HCT116 (cell line): Measurements from ENCODE around the gene GNAI2. TPM values are rescaled to one million over a fixed set of nuclear protein-coding genes. Genes with fewer than 3 reads are reported as not detected.

Experiments used
- ATAC-seq: fragments of 200-7000 bp; cut with Tn5 transposase; 2 replicates; pipeline ENCODE4 v1.9.1; 2020; ENCODE audit warnings: mild to moderate bottlenecking, moderate library complexity
- BruUV-seq: library from RNA; stranded (reverse); fragments of 400-500 nt; replicated peaks from 2 replicates; lab custom pipeline; 2021; lab: Mats Ljungman, UMichigan
- CTCF ChIA-PET: fragments of 300-600 bp; sonication (Branson Sonifier 250); formaldehyde crosslinking; loops from one replicate; lab custom pipeline; 2021; ENCODE audit warnings: antibody characterized with exemption; lab: Charles Lee
- POLR2A ChIA-PET: fragments of 300-600, 350-600 bp; sonication (Branson Sonifier 250); formaldehyde crosslinking; loops from one replicate; lab custom pipeline; 2021; ENCODE audit warnings: antibody characterized with exemption; lab: Charles Lee
- RAD21 ChIA-PET, 2 experiments: fragments of 300-600 bp; sonication (Branson Sonifier 250); formaldehyde crosslinking; loops; one replicate each; lab custom pipeline; 2023; ENCODE audit warnings: low total read pairs in 2 of 2; ENCODE audit not compliant: uncharacterized antibody in 2 of 2, unreplicated experiment in 2 of 2, low non-redundant PET in 1 of 2; lab: Charles Lee
- DNase-seq: peaks from one replicate; pipeline ENCODE4 v3.0.0-alpha.2; 2010; ENCODE audit warnings: low read depth, low spot score
- H2AFZ ChIP-seq: fragments of 200-600 bp; shearing (Covaris generic), sonication (generic); 2 replicates; pipeline ENCODE4 v1.6.1; 2017; ENCODE audit warnings: low read depth, mixed run types, mixed read lengths, antibody characterized with exemption, low read length; ENCODE audit not compliant: poor library complexity, severe bottlenecking
- H3K27ac ChIP-seq: 2 replicates; pipeline ENCODE4 v1.5.1; 2012; ENCODE audit warnings: low read depth, low read length
- H3K27me3 ChIP-seq: fragments of 200-600 bp; sonication (generic); 2 replicates; pipeline ENCODE4 v1.6.1; 2016; ENCODE audit warnings: mixed run types, low read length, mixed read lengths; ENCODE audit not compliant: insufficient read depth
- H3K36me3 ChIP-seq, 2 experiments: fragments of 200-500 bp in 1 of 2; fragments of 200-600 bp in 1 of 2; sonication (Bioruptor generic) in 1 of 2; sonication (generic) in 1 of 2; 2 replicates each; pipeline versions ENCODE4 v1.5.1 to v1.6.1; 2014 to 2016; ENCODE audit warnings: low read length in 2 of 2, inconsistent platforms in 1 of 2, mixed read lengths in 1 of 2, mixed run types in 1 of 2; ENCODE audit not compliant: insufficient read depth in 2 of 2, control insufficient read depth in 1 of 2
- H3K4me1 ChIP-seq, 2 experiments: fragments of 200-600 bp in 1 of 2; sonication (generic) in 1 of 2; 2 replicates each; pipeline versions ENCODE4 v1.5.1 to v1.6.1; 2012 to 2017; ENCODE audit warnings: low read length in 2 of 2, inconsistent platforms in 1 of 2, mild to moderate bottlenecking in 1 of 2, mixed read lengths in 1 of 2, mixed run types in 1 of 2, moderate library complexity in 1 of 2; ENCODE audit not compliant: insufficient read depth in 2 of 2, control insufficient read depth in 1 of 2
- H3K4me2 ChIP-seq: fragments of 200-600 bp; sonication (generic); 2 replicates; pipeline ENCODE4 v1.6.1; 2017; ENCODE audit warnings: mixed run types, low read length, mixed read lengths
- H3K4me3 ChIP-seq, 2 experiments: fragments of 200-600 bp in 1 of 2; sonication (generic) in 1 of 2; replicated peaks in 1 of 2; 2 replicates each; pipeline ENCODE4 v1.5.1; 2011 to 2016; ENCODE audit warnings: low read length in 2 of 2, control low read depth in 1 of 2, low read depth in 1 of 2, mild to moderate bottlenecking in 1 of 2, mixed read lengths in 1 of 2, mixed run types in 1 of 2
- H3K79me2 ChIP-seq: fragments of 200-600 bp; sonication (generic); 2 replicates; pipeline ENCODE4 v1.6.1; 2017; ENCODE audit warnings: mild to moderate bottlenecking, mixed run types, low read length, moderate library complexity, mixed read lengths; ENCODE audit not compliant: insufficient read depth
- H3K9ac ChIP-seq: fragments of 200-600 bp; sonication (generic); 2 replicates; pipeline ENCODE4 v1.6.1; 2016; ENCODE audit warnings: low read length, mixed read lengths
- H3K9me2 ChIP-seq: fragments of 200-600 bp; sonication (generic), shearing (Covaris generic); 2 replicates; pipeline ENCODE4 v1.6.1; 2017; ENCODE audit warnings: mixed run types, mild to moderate bottlenecking, moderate library complexity; ENCODE audit not compliant: insufficient read depth
- H3K9me3 ChIP-seq, 2 experiments: fragments of 200-500 bp in 1 of 2; fragments of 200-600 bp in 1 of 2; sonication (Bioruptor generic) in 1 of 2; sonication (generic) in 1 of 2; 2 replicates each; pipeline ENCODE4 v1.6.1; 2014 to 2017; ENCODE audit warnings: low read length in 2 of 2, mixed read lengths in 2 of 2, inconsistent platforms in 1 of 2, low read depth in 1 of 2, mild to moderate bottlenecking in 1 of 2, mixed run types in 1 of 2, moderate library complexity in 1 of 2; ENCODE audit not compliant: control insufficient read depth in 1 of 2, insufficient read depth in 1 of 2
- H4K20me1 ChIP-seq: fragments of 200-600 bp; sonication (generic), shearing (Covaris generic); 2 replicates; pipeline ENCODE4 v1.6.1; 2017; ENCODE audit warnings: mixed run types, mild to moderate bottlenecking, moderate library complexity; ENCODE audit not compliant: insufficient read depth
- EGR1 ChIP-seq: IDR thresholded peaks from 2 replicates; pipeline ENCODE4 v1.6.1; 2012; ENCODE audit warnings: low read depth
- FOSL1 ChIP-seq: IDR thresholded peaks from 2 replicates; pipeline ENCODE4 v1.6.1; 2012; ENCODE audit warnings: low read depth
- JUND ChIP-seq: IDR thresholded peaks from 2 replicates; pipeline ENCODE4 v1.6.1; 2012
- MAX ChIP-seq: IDR thresholded peaks from 2 replicates; pipeline ENCODE4 v1.6.1; 2012
- POLR2AphosphoS5 ChIP-seq: IDR thresholded peaks from 2 replicates; pipeline ENCODE4 v1.6.1; 2011; ENCODE audit warnings: mild to moderate bottlenecking, low read depth, low read length, moderate library complexity
- REST ChIP-seq: IDR thresholded peaks from 2 replicates; pipeline ENCODE4 v1.6.1; 2012; ENCODE audit warnings: low read depth
- SIN3A ChIP-seq: IDR thresholded peaks from 2 replicates; pipeline ENCODE4 v1.6.1; 2012; ENCODE audit warnings: low read depth
- SP1 ChIP-seq: IDR thresholded peaks from 2 replicates; pipeline ENCODE4 v1.6.1; 2012; ENCODE audit warnings: low read depth
- ZBTB33 ChIP-seq: IDR thresholded peaks from 2 replicates; pipeline ENCODE4 v1.6.1; 2011; ENCODE audit warnings: mild to moderate bottlenecking, low read length, moderate library complexity; ENCODE audit not compliant: insufficient replicate concordance; ENCODE audit errors: extremely low read depth
- ZFX ChIP-seq: fragments of 450-650 bp; IDR thresholded peaks from 2 replicates; pipeline ENCODE4 v1.6.1; 2017
- intact Hi-C: fragments of 100-400 bp; cut with micrococcal nuclease; formaldehyde crosslinking; loops from 2 replicates; pipeline ENCODE4 v1.10.0; 2022
- total RNA-seq: library from RNA; stranded (reverse); gene quantifications from one replicate; pipeline ENCODE4 v1.2.1, GENCODE V29; 2021; ENCODE audit not compliant: unreplicated experiment

GNAI2 gene
- total RNA-seq, 1 experiment from 2014 or later = 170 TPM

GRCh38 chr3:50246517-50246954 is 10.5 kb downstream of the GNAI2 start:
- Histone ChIP-seq H3K36me3 (peaks cover 0 to 3% of the 10 kb centered on the region in 2 experiments; a peak in 1 of 4 replicates), H3K4me1 (peaks cover 38 to 81% of the 10 kb centered on the region in 2 experiments), H2AFZ (no peak overlapping the region), H3K79me2 (peaks cover 94% of the 10 kb centered on the region), H3K27me3 (no peaks in the 10 kb centered on the region), H3K4me2 (peak overlapping the region; percentile 93), H3K9ac (peak overlapping the region; percentile 77), H3K4me3 (peak overlapping the region; percentile 50 to 59), H3K27ac (peak overlapping the region; percentile 86), H4K20me1 (no peaks in the 10 kb centered on the region), H3K9me2 (no peaks in the 10 kb centered on the region), H3K9me3 (no peaks in the 10 kb centered on the region)
- ChIA-PET CTCF (interaction anchor here (0.5 to 4.7 kb wide), 26 partner anchors 8 to 1810 kb away, joined by 3 to 46 read pairs (median 5); partner anchors contain the start of genes GNAI2, GNAT1, HYAL3 and IFRD2), RAD21 (interaction anchor here (0.7 to 1.5 kb wide), 7 partner anchors 11 to 52 kb away, joined by 3 to 11 read pairs (median 7); partner anchors contain the start of genes GNAI2 (in 1 of the 2) and LSMEM2 (in 1 of the 2)), POLR2A (interaction anchor here (0.5 to 2.7 kb wide), 10 partner anchors 10 to 52 kb away, joined by 3 to 34 read pairs (median 5); partner anchors contain the start of gene GNAI2)
- intact Hi-C loops = loop anchor here (1.0 kb wide), 1 partner anchor 19 kb away; no protein-coding TSS in a partner anchor
- DNase-seq (peak; percentile 81), ATAC-seq (peak; percentile 80)
- BruUV-seq = TSS peak; percentile 79
- no peak for TF ChIP-seq MAX
- TF ChIP-seq POLR2AphosphoS5 = peak; percentile 75
- TF ChIP-seq ZFX = peak; percentile 57; the same call in 1 of the 2 replicates

- Histone ChIP-seq H3K27ac (peak overlapping the region; percentile 86), H3K4me1 (peaks cover 38 to 95% of the 10 kb centered on the region in 2 experiments), H3K4me3 (peak overlapping the region in 1 of 2 experiments; percentile 42; a peak in 3 of 4 replicates)
- TF ChIP-seq FOSL1 (no peak), REST (no peak), SP1 (no peak), POLR2AphosphoS5 (no peak; the same call in 1 of the 2 replicates), ZBTB33 (no peak), EGR1 (no peak), JUND (no peak), SIN3A (no peak)
These were observed 12.4 kb downstream of the GNAI2 start for GRCh38 chr3:50248387-50248786.

More at GRCh38 chr3:50248387-50248786, 12.4 kb downstream of the GNAI2 start:
- no TSS peak for BruUV-seq
- no peak for ATAC-seq
- no peaks in the 10 kb centered on the region for H3K27me3 ChIP-seq
- peaks cover 0 to 3% of the 10 kb centered on the region in 2 experiments; a peak in 1 of 4 replicates for H3K36me3 ChIP-seq
- peaks cover 84% of the 10 kb centered on the region for H3K79me2 ChIP-seq
- no peak overlapping the region for H2AFZ ChIP-seq
- CTCF ChIA-PET = interaction anchor here (1.0 to 4.7 kb wide), 3 partner anchors 11 to 54 kb away, joined by 3 to 46 read pairs (median 3); no protein-coding TSS in a partner anchor
- POLR2A ChIA-PET = interaction anchor here (0.9 to 2.7 kb wide), 3 partner anchors 12 to 43 kb away, joined by 3 to 34 read pairs (median 5); partner anchors contain the start of genes GNAI2 and IFRD2
- intact Hi-C loops = no loop called here
- H4K20me1 ChIP-seq = no peaks in the 10 kb centered on the region
- RAD21 ChIA-PET = no interaction called here
- peak overlapping the region; percentile 93 for H3K4me2 ChIP-seq
- no peaks in the 10 kb centered on the region for H3K9me3 ChIP-seq
- no peaks in the 10 kb centered on the region for H3K9me2 ChIP-seq
- no peak for DNase-seq
- peak overlapping the region; percentile 77 for H3K9ac ChIP-seq
